Activated B cell treated with CpG ODN at 0.5 μM for 24 hours (primary cell): ENCODE results near the gene EID2. TPM values are rescaled to one million over a fixed set of nuclear protein-coding genes. Genes with fewer than 3 reads are reported as not detected.

Source experiments
- ATAC-seq: fragments of 200-7000 bp; cut with Tn5 transposase; one replicate; pipeline ENCODE4 v1.10.0; 2021; ENCODE audit warnings: low read depth, mild to moderate bottlenecking, moderate library complexity
- CTCF ChIA-PET: fragments of 350-600 bp; sonication (Branson Sonifier 250); formaldehyde crosslinking; loops from one replicate; lab custom pipeline; 2021; ENCODE audit warnings: antibody characterized with exemption; lab: Charles Lee
- POLR2A ChIA-PET: fragments of 350-600 bp; sonication (Branson Sonifier 250); formaldehyde crosslinking; loops from one replicate; lab custom pipeline; 2021; ENCODE audit warnings: antibody characterized with exemption; lab: Charles Lee
- DNase-seq: peaks from one replicate; pipeline ENCODE4 v3.0.0; 2022
- H3K27ac Mint-ChIP-seq: one replicate; pipeline ENCODE4 v1.8.0; 2020; ENCODE audit warnings: mixed read lengths
- H3K27me3 Mint-ChIP-seq: one replicate; pipeline ENCODE4 v1.8.0; 2021; ENCODE audit warnings: mixed read lengths
- H3K36me3 Mint-ChIP-seq: one replicate; pipeline ENCODE4 v1.8.0; 2021; ENCODE audit warnings: low read depth, mixed read lengths
- H3K4me1 Mint-ChIP-seq: one replicate; pipeline ENCODE4 v1.8.0; 2021; ENCODE audit warnings: mixed read lengths
- H3K4me3 Mint-ChIP-seq: one replicate; pipeline ENCODE4 v1.8.0; 2020; ENCODE audit warnings: mild to moderate bottlenecking, mixed read lengths
- H3K9me3 Mint-ChIP-seq: one replicate; pipeline ENCODE4 v1.8.0; 2020; ENCODE audit warnings: mixed read lengths
- intact Hi-C: fragments of 100-400 bp; cut with micrococcal nuclease; formaldehyde crosslinking; loops from one replicate; pipeline ENCODE4 v1.15.1; 2024
- total RNA-seq: library from RNA; stranded (reverse); gene quantifications from 2 replicates; pipeline ENCODE4 v1.2.3, GENCODE V29; 2022
- TF ChIP-seq, protein P1 (sequence below): fragments of 200-600 bp; IDR thresholded peaks from one replicate; pipeline ENCODE4 v1.8.0; 2022; ENCODE audit warnings: antibody characterized with exemption, mild to moderate bottlenecking

EID2 gene
- total RNA-seq, 1 donor from 2014 or later: 11.4 TPM

DNA sequence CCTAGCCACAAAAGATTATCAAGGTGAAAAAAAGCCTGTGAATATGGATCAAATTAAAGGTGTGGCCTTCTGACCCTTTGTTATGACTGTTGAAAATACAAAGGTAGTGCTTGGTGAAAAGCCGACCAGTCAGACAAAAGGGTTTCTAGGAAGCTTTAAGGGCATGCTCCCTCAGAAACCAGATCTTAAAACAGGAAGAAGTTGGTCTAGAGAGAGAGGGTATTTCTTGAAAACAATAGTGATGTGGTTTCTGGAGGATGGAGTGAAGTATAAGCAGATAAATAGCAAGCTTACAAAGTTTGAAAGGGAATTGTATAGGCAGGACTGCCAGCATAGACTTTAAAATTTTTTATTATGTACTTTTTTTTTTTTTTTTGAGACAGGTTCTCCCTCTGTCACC lies 5.0 kb upstream of the EID2 start:
- DNase-seq: no peak
- TF ChIP-seq, protein P1, sequence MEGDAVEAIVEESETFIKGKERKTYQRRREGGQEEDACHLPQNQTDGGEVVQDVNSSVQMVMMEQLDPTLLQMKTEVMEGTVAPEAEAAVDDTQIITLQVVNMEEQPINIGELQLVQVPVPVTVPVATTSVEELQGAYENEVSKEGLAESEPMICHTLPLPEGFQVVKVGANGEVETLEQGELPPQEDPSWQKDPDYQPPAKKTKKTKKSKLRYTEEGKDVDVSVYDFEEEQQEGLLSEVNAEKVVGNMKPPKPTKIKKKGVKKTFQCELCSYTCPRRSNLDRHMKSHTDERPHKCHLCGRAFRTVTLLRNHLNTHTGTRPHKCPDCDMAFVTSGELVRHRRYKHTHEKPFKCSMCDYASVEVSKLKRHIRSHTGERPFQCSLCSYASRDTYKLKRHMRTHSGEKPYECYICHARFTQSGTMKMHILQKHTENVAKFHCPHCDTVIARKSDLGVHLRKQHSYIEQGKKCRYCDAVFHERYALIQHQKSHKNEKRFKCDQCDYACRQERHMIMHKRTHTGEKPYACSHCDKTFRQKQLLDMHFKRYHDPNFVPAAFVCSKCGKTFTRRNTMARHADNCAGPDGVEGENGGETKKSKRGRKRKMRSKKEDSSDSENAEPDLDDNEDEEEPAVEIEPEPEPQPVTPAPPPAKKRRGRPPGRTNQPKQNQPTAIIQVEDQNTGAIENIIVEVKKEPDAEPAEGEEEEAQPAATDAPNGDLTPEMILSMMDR: no peak
- ChIA-PET CTCF (no interaction called here), POLR2A (no interaction called here)
- no peak for ATAC-seq
- no peak overlapping the region for H3K27ac Mint-ChIP-seq
- no peak overlapping the region for H3K4me3 Mint-ChIP-seq
- H3K9me3 Mint-ChIP-seq: no peaks in the 10 kb centered on the region
- intact Hi-C loops: loop anchor here (5.0 kb wide), 1 partner anchor 287 kb away; the partner anchor contains the start of gene DYRK1B
- peaks cover 3% of the 10 kb centered on the region for H3K36me3 Mint-ChIP-seq
- peaks cover 5% of the 10 kb centered on the region for H3K27me3 Mint-ChIP-seq
- peaks cover 19% of the 10 kb centered on the region for H3K4me1 Mint-ChIP-seq

DNA sequence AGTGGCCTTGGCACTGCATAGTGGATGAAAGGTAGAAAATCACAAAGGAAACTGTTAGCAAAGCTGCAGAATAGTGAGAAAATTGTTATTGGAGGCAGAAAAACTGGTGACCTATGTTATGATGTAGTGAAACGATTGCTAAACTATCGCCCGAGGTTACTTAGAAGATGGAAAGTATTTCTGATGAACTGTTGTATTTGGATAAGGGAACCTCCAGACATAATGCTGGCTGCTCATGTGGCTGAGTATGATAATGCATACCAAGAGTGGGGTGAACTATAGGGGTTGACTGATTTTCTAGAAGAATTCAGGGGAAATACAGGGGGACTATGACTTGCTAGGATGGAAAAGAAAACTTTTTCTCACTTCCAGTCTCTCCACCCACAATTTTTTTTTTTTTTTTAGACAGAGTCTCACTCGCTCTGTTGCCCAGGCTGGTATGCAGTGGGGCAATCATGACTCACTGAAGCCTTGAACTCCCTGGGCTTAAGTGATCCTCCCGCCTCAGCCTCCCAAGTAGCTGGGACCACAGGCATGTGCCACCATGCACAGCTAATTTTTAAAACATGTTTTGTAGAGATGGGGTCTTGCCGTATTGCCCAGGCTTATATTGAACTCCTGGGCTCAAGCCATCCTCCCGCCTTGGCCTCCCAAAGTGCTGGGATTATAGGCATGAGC lies 4.4 kb upstream of the EID2 start:
- intact Hi-C loops: loop anchor here (5.0 kb wide), 1 partner anchor 288 kb away; the partner anchor contains the start of gene DYRK1B
- Mint-ChIP-seq H3K36me3 (peaks cover 4% of the 10 kb centered on the region), H3K4me1 (peaks cover 20% of the 10 kb centered on the region), H3K9me3 (no peaks in the 10 kb centered on the region), H3K27me3 (peaks cover 5% of the 10 kb centered on the region), H3K4me3 (no peak overlapping the region), H3K27ac (no peak overlapping the region)
- ATAC-seq (no peak), DNase-seq (no peak)
- POLR2A ChIA-PET: no interaction called here
- TF ChIP-seq, protein P1: no peak
- CTCF ChIA-PET: no interaction called here

DNA sequence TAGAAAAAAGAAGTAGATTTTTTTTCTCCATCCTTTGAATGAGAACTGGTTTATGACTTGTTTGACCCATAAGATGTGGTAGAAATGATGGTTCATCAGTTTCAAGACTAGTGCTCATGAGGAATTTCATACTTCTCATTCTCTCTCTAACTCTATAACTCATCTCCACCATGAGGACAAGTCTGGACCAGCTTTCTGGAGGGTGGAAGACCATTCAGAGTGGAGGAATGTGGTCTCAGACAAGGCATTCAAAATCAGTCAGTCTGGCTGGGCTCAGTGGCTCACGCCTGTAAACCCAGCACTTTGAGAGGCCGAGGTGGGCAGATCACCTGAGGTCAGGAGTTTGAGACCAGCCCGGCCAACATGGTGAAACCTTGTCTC lies 3.5 kb upstream of the EID2 start:
- intact Hi-C loops: loop anchor here (5.0 kb wide), 1 partner anchor 289 kb away; the partner anchor contains the start of gene DYRK1B
- Mint-ChIP-seq H3K9me3 (no peaks in the 10 kb centered on the region), H3K4me1 (peaks cover 28% of the 10 kb centered on the region), H3K4me3 (no peak overlapping the region), H3K27ac (no peak overlapping the region), H3K27me3 (peaks cover 5% of the 10 kb centered on the region), H3K36me3 (peaks cover 4% of the 10 kb centered on the region)
- ATAC-seq: no peak
- DNase-seq: no peak
- TF ChIP-seq, protein P1: no peak
- ChIA-PET CTCF (no interaction called here), POLR2A (interaction anchor here (1.7 kb wide), 1 partner anchor 108 kb away, joined by 6 read pairs; the partner anchor contains the start of gene RPS16)

DNA sequence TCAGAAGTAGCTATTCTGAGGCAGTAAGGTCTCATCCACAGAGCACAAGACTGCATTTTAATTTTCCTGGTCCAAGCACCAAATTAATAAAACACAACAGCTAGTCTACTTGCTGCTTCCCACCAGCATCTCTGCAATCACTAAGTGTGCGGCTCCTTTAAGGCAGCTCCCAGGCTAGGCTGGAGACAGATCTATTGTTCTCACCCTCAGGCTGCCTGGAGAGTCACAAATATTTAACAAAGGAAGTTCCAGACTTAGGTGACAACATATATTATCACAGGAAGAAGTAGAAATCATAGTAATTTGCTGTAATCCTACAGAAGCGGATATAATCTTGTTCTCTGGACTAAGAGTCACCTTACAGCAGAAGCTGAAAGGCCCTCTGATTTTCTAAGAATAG lies 2.2 kb upstream of the EID2 start:
- ATAC-seq (no peak), DNase-seq (no peak)
- intact Hi-C loops: loop anchor here (5.0 kb wide), 1 partner anchor 290 kb away; the partner anchor contains the start of gene DYRK1B
- ChIA-PET POLR2A (interaction anchor here (0.8 to 1.7 kb wide), 2 partner anchors 106 to 207 kb away, joined by 3 to 6 read pairs; partner anchors contain the start of gene RPS16), CTCF (no interaction called here)
- Mint-ChIP-seq H3K4me3 (no peak overlapping the region), H3K36me3 (peaks cover 4% of the 10 kb centered on the region), H3K27ac (no peak overlapping the region), H3K27me3 (peaks cover 3% of the 10 kb centered on the region), H3K9me3 (no peaks in the 10 kb centered on the region), H3K4me1 (peaks cover 39% of the 10 kb centered on the region)
- TF ChIP-seq, protein P1: no peak

DNA sequence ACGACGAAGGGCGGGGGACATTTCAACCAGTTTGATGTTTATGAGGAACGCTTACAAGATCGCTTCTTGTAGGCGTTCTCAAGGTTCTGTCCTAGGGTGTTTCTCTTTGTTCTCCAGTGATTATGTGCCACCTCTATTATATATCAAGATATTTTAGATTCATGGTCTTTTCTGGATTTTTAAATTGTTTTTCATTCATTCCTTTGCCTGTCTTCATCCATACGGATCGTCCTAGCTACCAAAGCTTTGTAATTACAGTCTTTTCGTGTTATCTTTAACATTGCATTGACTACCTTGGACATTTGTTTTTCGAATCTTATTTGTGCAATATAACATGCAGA lies 342 bp upstream of the EID2 start:
- Mint-ChIP-seq H3K27me3 (no peaks in the 10 kb centered on the region), H3K4me3 (peak overlapping the region; percentile 95), H3K4me1 (peaks cover 40% of the 10 kb centered on the region), H3K36me3 (peaks cover 4% of the 10 kb centered on the region), H3K9me3 (no peaks in the 10 kb centered on the region), H3K27ac (peak overlapping the region; percentile 93)
- ChIA-PET POLR2A (interaction anchor here (0.9 kb wide), 1 partner anchor 104 kb away, joined by 3 read pairs; the partner anchor contains the start of gene RPS16), CTCF (interaction anchor here (0.9 to 1.3 kb wide), 3 partner anchors 66 to 418 kb away, joined by 3 to 4 read pairs (median 3); no protein-coding TSS in a partner anchor)
- no peak for DNase-seq
- ATAC-seq: no peak
- intact Hi-C loops: loop anchor here (1.0 to 5.0 kb wide), 2 partner anchors 8 to 292 kb away; partner anchors contain the start of genes DYRK1B and EID2B
- TF ChIP-seq, protein P1: peak; percentile 27
